ENCODE data around the gene NDE1.
"Not testable (repeated sequence)": the region's sequence is repeated elsewhere in the genome, so short reads cannot be mapped to it uniquely, and the experiment has no call there.

Gene NDE1

DNA sequence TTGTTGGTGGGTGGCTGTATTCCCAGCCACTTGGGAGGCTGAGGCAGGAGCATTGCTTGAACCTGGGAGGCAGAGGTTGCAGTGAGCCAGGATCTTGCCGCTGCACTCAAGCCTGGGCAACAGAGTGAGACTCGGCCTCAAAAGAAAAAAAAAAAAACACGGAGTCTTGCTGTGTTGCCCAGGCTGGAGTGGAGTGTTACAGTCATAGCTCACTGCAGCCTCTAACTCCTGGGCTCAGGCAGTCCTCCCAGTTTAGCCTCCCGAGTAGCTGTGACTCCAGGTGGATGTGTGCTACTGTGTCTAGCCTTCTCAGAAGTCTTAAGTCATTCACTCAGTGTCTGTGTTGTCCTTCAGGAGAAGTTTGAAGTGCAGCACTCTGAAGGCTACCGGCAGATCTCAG lies 27.4 kb downstream of the NDE1 start:
- Mint-ChIP-seq H3K27ac (peak overlapping the region; percentile 52), H3K9me3 (no peaks in the 10 kb centered on the region), H3K27me3 (no peaks in the 10 kb centered on the region), H3K4me1 (ENCODE audit: low read depth) (peaks cover 41% of the 10 kb centered on the region), H3K36me3 (ENCODE audit: low read depth) (peaks cover 78% of the 10 kb centered on the region), H3K4me3 (no peak overlapping the region)
- intact Hi-C loops (cut with micrococcal nuclease), result no loop called here

- Mint-ChIP-seq H3K27ac (peak overlapping the region; percentile 39), H3K9me3 (no peaks in the 10 kb centered on the region), H3K4me3 (no peak overlapping the region), H3K4me1 (ENCODE audit: low read depth) (peaks cover 11% of the 10 kb centered on the region), H3K27me3 (no peaks in the 10 kb centered on the region), H3K36me3 (ENCODE audit: low read depth) (peaks cover 81% of the 10 kb centered on the region)
- intact Hi-C loops (cut with micrococcal nuclease), result loop anchor here (2.0 kb wide), 1 partner anchor 39 kb away; the partner anchor contains the start of gene MARF1
Observed at GRCh38 chr16:15682105-15682570, 32.1 kb downstream of the NDE1 start.

- Mint-ChIP-seq H3K36me3 (ENCODE audit: low read depth) (peaks cover 84% of the 10 kb centered on the region), H3K4me3 (no peak overlapping the region), H3K9me3 (no peaks in the 10 kb centered on the region), H3K27ac (no peak overlapping the region), H3K4me1 (ENCODE audit: low read depth) (no peaks in the 10 kb centered on the region), H3K27me3 (no peaks in the 10 kb centered on the region)
- intact Hi-C loops (cut with micrococcal nuclease), result no loop called here
Observed at GRCh38 chr16:15686287-15686686, 36.2 kb downstream of the NDE1 start.

- peaks cover 100% of the 10 kb centered on the region for H3K36me3 Mint-ChIP-seq (ENCODE audit: low read depth)
- H3K9me3 Mint-ChIP-seq, result no peaks in the 10 kb centered on the region
- H3K27ac Mint-ChIP-seq, result no peak overlapping the region
- H3K4me1 Mint-ChIP-seq (ENCODE audit: low read depth), result no peaks in the 10 kb centered on the region
- intact Hi-C loops (cut with micrococcal nuclease), result no loop called here
- no peak overlapping the region for H3K4me3 Mint-ChIP-seq
- H3K27me3 Mint-ChIP-seq, result no peaks in the 10 kb centered on the region
Observed at GRCh38 chr16:15689290-15689689, 39.2 kb downstream of the NDE1 start.

DNA sequence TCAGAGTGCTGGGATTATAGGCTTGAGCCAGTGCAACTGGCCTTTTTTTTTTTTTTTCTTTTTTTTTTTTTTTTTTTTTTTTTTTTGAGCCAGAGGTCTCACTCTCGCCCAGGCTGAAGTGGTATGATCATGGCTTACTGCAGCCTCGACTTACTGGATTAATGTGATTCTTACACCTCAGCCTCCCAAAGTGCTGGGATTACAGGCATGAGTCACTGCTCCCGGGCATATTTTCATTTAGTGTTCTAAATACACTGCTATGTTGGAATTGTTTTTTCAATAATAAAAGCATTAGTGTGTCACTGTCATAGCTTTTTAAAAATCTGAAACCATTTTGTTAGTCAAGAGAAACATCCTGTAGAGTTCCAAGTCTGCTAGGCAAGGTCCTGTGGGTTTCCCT lies 40.3 kb downstream of the NDE1 start:
- no peaks in the 10 kb centered on the region for H3K27me3 Mint-ChIP-seq
- intact Hi-C loops (cut with micrococcal nuclease), result no loop called here
- H3K36me3 Mint-ChIP-seq (ENCODE audit: low read depth), result peaks cover 100% of the 10 kb centered on the region
- no peak overlapping the region for H3K4me3 Mint-ChIP-seq
- no peak overlapping the region for H3K27ac Mint-ChIP-seq
- H3K4me1 Mint-ChIP-seq (ENCODE audit: low read depth), result no peaks in the 10 kb centered on the region
- H3K9me3 Mint-ChIP-seq, result no peaks in the 10 kb centered on the region

GRCh38 chr16:15691046-15691445 lies 41.0 kb downstream of the NDE1 start:
- Mint-ChIP-seq H3K9me3 (no peaks in the 10 kb centered on the region), H3K4me1 (ENCODE audit: low read depth) (no peaks in the 10 kb centered on the region), H3K4me3 (no peak overlapping the region), H3K27ac (no peak overlapping the region), H3K36me3 (ENCODE audit: low read depth) (peaks cover 99% of the 10 kb centered on the region), H3K27me3 (no peaks in the 10 kb centered on the region)
- intact Hi-C loops (cut with micrococcal nuclease), result no loop called here

- H3K27me3 Mint-ChIP-seq; H3K9me3 Mint-ChIP-seq; H3K4me1 Mint-ChIP-seq (ENCODE audit: low read depth); H3K27ac Mint-ChIP-seq; H3K4me3 Mint-ChIP-seq; intact Hi-C loops (cut with micrococcal nuclease): not testable (repeated sequence)
- peaks cover 99% of the 10 kb centered on the region for H3K36me3 Mint-ChIP-seq (ENCODE audit: low read depth)
Observed at GRCh38 chr16:15692508-15692907, 42.5 kb downstream of the NDE1 start.

GRCh38 chr16:15694499-15694898 lies 44.5 kb downstream of the NDE1 start:
- peaks cover 99% of the 10 kb centered on the region for H3K36me3 Mint-ChIP-seq (ENCODE audit: low read depth)
- H3K4me1 Mint-ChIP-seq (ENCODE audit: low read depth), result no peaks in the 10 kb centered on the region
- no peak overlapping the region for H3K27ac Mint-ChIP-seq
- intact Hi-C loops (cut with micrococcal nuclease), result no loop called here
- no peak overlapping the region for H3K4me3 Mint-ChIP-seq
- H3K27me3 Mint-ChIP-seq, result no peaks in the 10 kb centered on the region
- no peaks in the 10 kb centered on the region for H3K9me3 Mint-ChIP-seq

DNA sequence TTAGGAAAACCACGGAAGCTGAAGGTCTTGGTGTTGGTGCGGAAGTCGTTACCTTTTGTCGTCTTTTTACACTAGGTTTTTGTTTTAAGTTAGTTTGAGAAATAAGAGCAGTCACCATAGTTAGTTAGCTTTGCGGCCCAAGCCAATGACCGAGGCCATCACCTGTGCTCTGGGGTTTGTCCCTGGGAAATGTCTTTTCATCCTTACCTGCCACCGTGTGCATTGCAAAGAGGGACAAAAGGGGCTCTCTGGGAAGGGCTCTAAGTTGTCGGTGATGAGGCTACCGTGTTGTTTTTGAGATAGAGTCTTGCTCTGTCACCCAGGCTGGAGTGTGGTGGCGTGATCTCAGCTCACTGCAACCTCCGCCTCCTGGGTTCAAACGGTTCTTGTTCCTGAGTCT lies 49.8 kb downstream of the NDE1 start:
- Mint-ChIP-seq H3K27me3 (no peaks in the 10 kb centered on the region), H3K4me1 (ENCODE audit: low read depth) (peaks cover 9% of the 10 kb centered on the region), H3K27ac (no peak overlapping the region), H3K9me3 (no peaks in the 10 kb centered on the region), H3K4me3 (no peak overlapping the region), H3K36me3 (ENCODE audit: low read depth) (peaks cover 89% of the 10 kb centered on the region)
- intact Hi-C loops (cut with micrococcal nuclease), result no loop called here

GRCh38 chr16:15701367-15701766 lies 51.3 kb downstream of the NDE1 start:
- no peaks in the 10 kb centered on the region for H3K9me3 Mint-ChIP-seq
- no peak overlapping the region for H3K4me3 Mint-ChIP-seq
- H3K4me1 Mint-ChIP-seq (ENCODE audit: low read depth), result peaks cover 17% of the 10 kb centered on the region
- intact Hi-C loops (cut with micrococcal nuclease), result no loop called here
- peaks cover 89% of the 10 kb centered on the region for H3K36me3 Mint-ChIP-seq (ENCODE audit: low read depth)
- H3K27me3 Mint-ChIP-seq, result no peaks in the 10 kb centered on the region
- no peak overlapping the region for H3K27ac Mint-ChIP-seq

DNA sequence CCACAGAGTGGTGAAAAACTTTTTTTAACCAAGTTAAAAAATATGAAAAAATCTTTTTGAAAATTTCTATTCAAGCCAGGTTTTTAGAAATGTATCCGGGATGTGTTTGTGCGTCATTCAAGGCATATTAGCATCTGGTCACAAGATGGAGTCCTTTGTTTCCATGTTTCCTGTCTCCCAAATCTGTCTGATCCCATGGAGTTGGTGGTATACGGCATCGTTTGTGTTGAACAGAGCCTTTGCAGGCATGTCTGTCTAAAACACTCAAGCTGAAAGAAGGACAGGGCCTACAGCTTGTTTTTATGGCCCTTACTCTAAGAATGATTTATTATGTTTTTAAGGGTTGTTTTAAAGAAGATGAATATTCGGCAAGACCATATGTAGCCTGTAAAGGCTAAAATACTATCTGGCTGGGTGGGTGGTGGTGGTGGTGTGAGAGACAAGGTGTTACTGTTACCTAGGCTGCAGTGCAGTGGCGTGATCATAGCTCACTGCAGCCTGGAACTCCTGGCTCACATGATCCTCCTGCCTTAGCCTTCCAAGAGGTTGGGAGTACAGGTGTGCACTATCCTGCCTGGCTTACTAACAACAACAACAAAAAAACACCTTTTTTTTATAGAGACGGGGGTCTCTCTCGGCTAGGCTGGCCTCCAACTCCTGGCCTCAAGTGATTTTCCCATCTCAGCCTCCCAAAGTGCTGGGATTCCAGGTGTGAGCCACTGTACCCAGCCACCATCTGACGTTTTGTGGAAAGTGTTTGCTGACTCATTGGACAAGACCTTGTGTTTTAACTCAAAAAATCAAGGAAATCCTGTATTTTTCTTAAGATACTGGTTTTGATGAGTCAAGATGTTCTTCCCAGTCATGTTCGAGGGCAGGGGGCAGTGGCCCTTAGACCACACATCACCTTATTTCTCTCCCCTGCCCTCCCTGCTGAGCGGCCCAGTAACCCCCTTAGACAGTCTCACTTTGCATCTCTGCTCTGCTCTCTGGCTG lies 52.2 kb downstream of the NDE1 start:
- H3K9me3 Mint-ChIP-seq, result no peaks in the 10 kb centered on the region
- peaks cover 17% of the 10 kb centered on the region for H3K4me1 Mint-ChIP-seq (ENCODE audit: low read depth)
- H3K4me3 Mint-ChIP-seq, result no peak overlapping the region
- H3K27ac Mint-ChIP-seq, result peak overlapping the region; percentile 51
- no peaks in the 10 kb centered on the region for H3K27me3 Mint-ChIP-seq
- H3K36me3 Mint-ChIP-seq (ENCODE audit: low read depth), result peaks cover 89% of the 10 kb centered on the region
- intact Hi-C loops (cut with micrococcal nuclease), result no loop called here

DNA sequence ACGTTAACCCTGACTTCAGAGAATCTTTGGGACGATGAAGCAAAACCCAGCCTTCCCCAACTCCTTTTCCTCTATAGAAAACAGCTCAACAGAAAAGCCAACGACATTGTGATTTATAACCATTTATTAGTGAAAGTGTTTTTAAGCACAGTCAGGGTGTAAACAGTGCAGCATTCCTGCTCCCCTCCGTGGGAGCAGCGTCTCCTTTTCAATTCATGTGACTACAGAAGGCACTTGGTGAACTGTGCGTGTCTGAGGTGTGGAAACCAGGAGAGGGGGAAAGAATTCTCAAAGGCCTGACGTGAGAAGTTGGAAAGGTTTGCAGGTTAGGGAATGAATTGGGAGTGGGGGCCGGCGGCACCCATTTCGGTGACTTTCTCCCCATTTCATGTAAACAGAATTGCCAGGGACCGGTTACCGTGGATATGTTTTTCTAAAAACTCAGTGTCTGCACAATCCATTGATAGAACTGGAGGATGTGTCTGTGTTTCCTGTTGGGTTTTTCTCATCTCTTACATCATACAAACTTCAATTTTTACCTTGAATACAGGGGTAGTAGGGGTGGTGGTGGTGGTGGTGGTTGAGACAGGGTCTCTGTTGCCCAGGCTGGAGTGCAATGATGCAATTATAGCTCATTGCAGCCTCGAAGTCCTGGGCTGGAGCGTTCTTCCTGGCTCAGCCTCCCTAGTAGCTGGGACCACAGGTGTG lies 53.1 kb downstream of the NDE1 start:
- H3K4me1 Mint-ChIP-seq (ENCODE audit: low read depth), result peaks cover 17% of the 10 kb centered on the region
- H3K4me3 Mint-ChIP-seq, result no peak overlapping the region
- intact Hi-C loops (cut with micrococcal nuclease), result no loop called here
- H3K36me3 Mint-ChIP-seq (ENCODE audit: low read depth), result peaks cover 89% of the 10 kb centered on the region
- H3K9me3 Mint-ChIP-seq, result no peaks in the 10 kb centered on the region
- H3K27ac Mint-ChIP-seq, result peak overlapping the region; percentile 51
- H3K27me3 Mint-ChIP-seq, result no peaks in the 10 kb centered on the region

- H3K36me3 Mint-ChIP-seq (ENCODE audit: low read depth), result peaks cover 85% of the 10 kb centered on the region
Observed at GRCh38 chr16:15704545-15704987, 54.5 kb downstream of the NDE1 start.

GRCh38 chr16:15705064-15705565 lies 55.1 kb downstream of the NDE1 start:
- Mint-ChIP-seq H3K27ac (peak overlapping the region; percentile 34), H3K36me3 (ENCODE audit: low read depth) (peaks cover 85% of the 10 kb centered on the region), H3K9me3 (no peaks in the 10 kb centered on the region), H3K4me3 (no peak overlapping the region), H3K27me3 (no peaks in the 10 kb centered on the region), H3K4me1 (ENCODE audit: low read depth) (peaks cover 17% of the 10 kb centered on the region)
- intact Hi-C loops (cut with micrococcal nuclease), result no loop called here

More at GRCh38 chr16:15704545-15704987, 54.5 kb downstream of the NDE1 start:
- H3K27ac Mint-ChIP-seq, result no peak overlapping the region
- H3K9me3 Mint-ChIP-seq, result no peaks in the 10 kb centered on the region
- intact Hi-C loops (cut with micrococcal nuclease), result loop anchor here (1.0 kb wide), 1 partner anchor 277 kb away; no protein-coding TSS in a partner anchor
- no peak overlapping the region for H3K4me3 Mint-ChIP-seq
- peaks cover 17% of the 10 kb centered on the region for H3K4me1 Mint-ChIP-seq (ENCODE audit: low read depth)
- H3K27me3 Mint-ChIP-seq, result no peaks in the 10 kb centered on the region

All from dendritic cell treated with granulocyte-macrophage colony-stimulating factor and Interleukin-4, amounts not matched to agents 40 ng/mL and 50 ng/mL, for 4 days (primary cell).